Right atrium auricular region (tissue), 2 donors: Measurements from ENCODE around the gene WWC2. TPM values are rescaled to one million over a fixed set of nuclear protein-coding genes. Genes with fewer than 3 reads are reported as not detected.

Experiments used
- DNase-seq: peaks from one replicate; pipeline ENCODE4 v3.0.0-alpha.2; 2019; ENCODE audit warnings: low spot score
- H3K27ac ChIP-seq, 2 donors: fragments of 200-600 bp; sonication (generic); 1 replicate in 1 of 2; 2 replicates in 1 of 2; pipeline ENCODE4 v1.5.1; 2016 to 2019
- H3K27me3 ChIP-seq, 2 donors: fragments of 200-600 bp; sonication (generic); one replicate each; pipeline versions ENCODE4 v1.5.1 to v1.6.0; 2017 to 2019
- H3K36me3 ChIP-seq: fragments of 200-600 bp; sonication (generic); one replicate; pipeline ENCODE4 v1.5.1; 2016
- H3K4me1 ChIP-seq, 2 donors: fragments of 200-600 bp; sonication (generic); one replicate each; pipeline versions ENCODE4 v1.5.1 to v1.6.0; 2017 to 2019
- H3K4me3 ChIP-seq, 2 donors: fragments of 200-600 bp; sonication (generic); 1 replicate in 1 of 2; 2 replicates in 1 of 2; pipeline ENCODE4 v1.5.1; 2017 to 2019; ENCODE audit warnings: mild to moderate bottlenecking in 1 of 2, moderate library complexity in 1 of 2
- H3K9me3 ChIP-seq, 2 donors: fragments of 200-600 bp; sonication (generic); one replicate each; pipeline ENCODE4 v1.5.1; 2019
- total RNA-seq, 2 donors: library from RNA; depleted of rRNA; stranded (reverse); fragments of >200 nt; gene quantifications; one replicate each; pipeline ENCODE4 v1.1.0, GENCODE V29; 2016
- TF ChIP-seq, protein P1 (sequence below), 2 donors: fragments of 200-600 bp; sonication (generic); IDR thresholded peaks; one replicate each; pipeline ENCODE4 v1.5.1; 2019; ENCODE audit warnings: antibody characterized with exemption in 2 of 2

Gene WWC2
- total RNA-seq, 2 donors from 2014 or later, result 22.4 to 22.7 TPM

DNA sequence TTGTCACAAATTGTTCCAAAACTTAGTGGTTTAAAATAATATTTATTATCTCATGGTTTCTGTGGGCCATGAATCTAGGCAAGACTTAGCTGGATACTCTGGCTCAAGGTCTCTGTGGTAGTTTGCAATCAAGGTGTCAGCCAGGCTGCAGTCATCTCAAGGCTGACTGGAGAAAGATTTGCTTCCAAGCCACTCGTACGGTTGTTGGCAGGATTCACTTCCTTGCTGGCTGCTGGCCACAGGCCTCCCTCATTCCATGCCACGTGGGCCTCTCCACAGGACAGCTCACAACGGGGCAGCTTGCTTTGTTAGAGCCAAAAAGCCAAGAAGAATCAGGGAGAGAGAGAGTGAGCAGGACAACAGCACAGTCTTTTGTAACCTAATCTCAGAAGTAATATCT, 101.4 kb downstream of the WWC2 start:
- no peaks in the 10 kb centered on the region for H3K36me3 ChIP-seq
- TF ChIP-seq, protein P1, sequence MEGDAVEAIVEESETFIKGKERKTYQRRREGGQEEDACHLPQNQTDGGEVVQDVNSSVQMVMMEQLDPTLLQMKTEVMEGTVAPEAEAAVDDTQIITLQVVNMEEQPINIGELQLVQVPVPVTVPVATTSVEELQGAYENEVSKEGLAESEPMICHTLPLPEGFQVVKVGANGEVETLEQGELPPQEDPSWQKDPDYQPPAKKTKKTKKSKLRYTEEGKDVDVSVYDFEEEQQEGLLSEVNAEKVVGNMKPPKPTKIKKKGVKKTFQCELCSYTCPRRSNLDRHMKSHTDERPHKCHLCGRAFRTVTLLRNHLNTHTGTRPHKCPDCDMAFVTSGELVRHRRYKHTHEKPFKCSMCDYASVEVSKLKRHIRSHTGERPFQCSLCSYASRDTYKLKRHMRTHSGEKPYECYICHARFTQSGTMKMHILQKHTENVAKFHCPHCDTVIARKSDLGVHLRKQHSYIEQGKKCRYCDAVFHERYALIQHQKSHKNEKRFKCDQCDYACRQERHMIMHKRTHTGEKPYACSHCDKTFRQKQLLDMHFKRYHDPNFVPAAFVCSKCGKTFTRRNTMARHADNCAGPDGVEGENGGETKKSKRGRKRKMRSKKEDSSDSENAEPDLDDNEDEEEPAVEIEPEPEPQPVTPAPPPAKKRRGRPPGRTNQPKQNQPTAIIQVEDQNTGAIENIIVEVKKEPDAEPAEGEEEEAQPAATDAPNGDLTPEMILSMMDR (IDR thresholded peaks at IDR 0.05), result no peak
- DNase-seq, result no peak
- H3K4me3 ChIP-seq, result no peak overlapping the region
- no peaks in the 10 kb centered on the region for H3K9me3 ChIP-seq
- H3K27me3 ChIP-seq, result no peaks in the 10 kb centered on the region
- H3K27ac ChIP-seq, result no peak overlapping the region
- peaks cover 0 to 10% of the 10 kb centered on the region in 2 donors for H3K4me1 ChIP-seq

DNA sequence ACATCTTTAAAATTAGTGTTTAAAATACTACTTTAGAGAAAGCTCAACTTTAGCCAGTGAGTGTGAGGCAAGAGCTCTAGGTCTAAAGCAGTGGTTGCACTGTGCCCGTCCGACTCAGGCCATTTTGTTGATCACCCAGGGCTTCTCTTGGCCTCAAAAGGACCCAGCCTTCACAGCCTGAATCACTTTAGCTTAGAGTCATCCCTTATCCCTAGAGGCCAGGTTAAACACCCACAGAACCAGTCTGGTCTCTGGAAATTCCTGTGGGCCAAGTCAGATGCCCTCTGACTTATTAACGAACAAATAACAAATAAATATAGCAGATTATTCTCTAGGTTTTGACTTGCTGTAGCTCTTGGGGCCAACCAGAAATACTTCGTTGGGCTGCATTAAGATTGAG, 102.3 kb downstream of the WWC2 start:
- H3K27ac ChIP-seq, result no peak overlapping the region
- H3K4me1 ChIP-seq, result peaks cover 0 to 14% of the 10 kb centered on the region in 2 donors
- no peak for DNase-seq
- no peak overlapping the region for H3K4me3 ChIP-seq
- no peaks in the 10 kb centered on the region for H3K36me3 ChIP-seq
- no peaks in the 10 kb centered on the region for H3K27me3 ChIP-seq
- H3K9me3 ChIP-seq, result no peaks in the 10 kb centered on the region
- TF ChIP-seq, protein P1 (IDR thresholded peaks at IDR 0.05), result no peak

DNA sequence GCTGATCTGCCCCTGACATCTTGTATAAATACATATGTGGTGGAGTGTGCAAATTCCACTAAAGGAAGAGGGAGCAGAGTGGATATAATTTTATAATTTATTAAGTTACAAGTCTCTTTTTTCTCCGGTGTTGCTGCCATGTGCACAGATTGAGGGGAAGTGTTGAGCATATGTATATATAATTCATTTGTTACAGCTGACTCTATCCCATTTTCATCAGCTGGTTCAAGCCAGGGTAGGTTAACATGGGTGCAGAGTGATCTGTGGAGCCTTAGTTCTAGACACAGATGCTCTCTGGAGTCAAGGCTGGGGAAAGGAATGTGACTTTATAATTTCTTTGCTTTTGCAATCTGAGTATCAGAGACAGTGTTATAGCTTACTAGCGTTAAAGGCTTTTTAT, 103.5 kb downstream of the WWC2 start:
- peaks cover 0 to 14% of the 10 kb centered on the region in 2 donors for H3K4me1 ChIP-seq
- no peak for DNase-seq
- no peak overlapping the region for H3K27ac ChIP-seq
- H3K4me3 ChIP-seq, result no peak overlapping the region
- no peaks in the 10 kb centered on the region for H3K9me3 ChIP-seq
- no peaks in the 10 kb centered on the region for H3K27me3 ChIP-seq
- TF ChIP-seq, protein P1 (IDR thresholded peaks at IDR 0.05), result no peak
- H3K36me3 ChIP-seq, result no peaks in the 10 kb centered on the region

- no peak overlapping the region for H3K27ac ChIP-seq
- no peak overlapping the region for H3K4me3 ChIP-seq
- H3K27me3 ChIP-seq, result no peaks in the 10 kb centered on the region
- no peak for DNase-seq
- H3K4me1 ChIP-seq, result peaks cover 0 to 14% of the 10 kb centered on the region in 2 donors
- TF ChIP-seq, protein P1 (IDR thresholded peaks at IDR 0.05), result no peak
- H3K9me3 ChIP-seq, result no peaks in the 10 kb centered on the region
- no peaks in the 10 kb centered on the region for H3K36me3 ChIP-seq
Observed at GRCh38 chr4:183204793-183205192, 105.7 kb downstream of the WWC2 start.

DNA sequence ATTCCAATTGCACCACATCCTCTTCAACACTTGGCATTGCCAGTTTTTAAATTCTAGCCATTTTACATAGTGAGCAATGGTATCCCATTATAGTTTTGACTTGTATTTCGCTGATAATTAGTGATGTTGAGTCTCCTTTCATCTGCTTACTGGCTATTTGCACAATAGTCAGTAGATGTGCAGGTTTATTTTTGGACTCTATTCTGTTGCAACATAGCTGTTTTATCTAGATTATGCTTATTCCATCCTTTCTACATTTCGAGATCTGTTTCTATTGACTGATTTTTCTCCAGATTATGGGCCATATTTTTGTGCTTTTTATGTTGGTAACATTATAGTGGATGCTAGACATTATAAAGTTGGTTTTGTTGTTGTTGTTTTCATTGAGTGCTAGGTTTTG, 106.1 kb downstream of the WWC2 start:
- Histone ChIP-seq H3K36me3 (no peaks in the 10 kb centered on the region), H3K27ac (no peak overlapping the region), H3K9me3 (no peaks in the 10 kb centered on the region), H3K4me1 (peaks cover 0 to 14% of the 10 kb centered on the region in 2 donors), H3K27me3 (no peaks in the 10 kb centered on the region), H3K4me3 (no peak overlapping the region)
- no peak for DNase-seq
- TF ChIP-seq, protein P1 (IDR thresholded peaks at IDR 0.05), result no peak

- Histone ChIP-seq H3K27me3 (no peaks in the 10 kb centered on the region), H3K36me3 (no peaks in the 10 kb centered on the region), H3K27ac (no peak overlapping the region), H3K4me1 (peaks cover 0 to 10% of the 10 kb centered on the region in 2 donors), H3K4me3 (no peak overlapping the region), H3K9me3 (no peaks in the 10 kb centered on the region)
- DNase-seq, result no peak
- TF ChIP-seq, protein P1 (IDR thresholded peaks at IDR 0.05), result no peak
Observed at GRCh38 chr4:183205709-183206108, 106.7 kb downstream of the WWC2 start.
